Transverse colon (tissue), 3 donors: Measurements from ENCODE around the gene ZFYVE21.

Experiments
- CTCF ChIP-seq, 5 experiments: fragments of 200-600 bp in 3 of 5; fragments of 450-650 bp in 2 of 5; sonication (generic) in 3 of 5; IDR thresholded peaks; 1 replicate in 2 of 5; 2 replicates in 3 of 5; pipeline ENCODE4 v1.5.1; 2016 to 2017; ENCODE audit warnings: antibody characterized with exemption in 5 of 5, inconsistent platforms in 3 of 5, mild to moderate bottlenecking in 2 of 5, moderate library complexity in 1 of 5
- EP300 ChIP-seq: sonication (generic); formaldehyde crosslinking; IDR thresholded peaks from one replicate; pipeline ENCODE4 v1.6.1; 2017; ENCODE audit warnings: antibody characterized with exemption, low read depth
- POLR2A ChIP-seq: fragments of 450-650 bp; IDR thresholded peaks from one replicate; pipeline ENCODE4 v1.6.1; 2016; ENCODE audit warnings: antibody characterized with exemption, mild to moderate bottlenecking, moderate library complexity

- TF ChIP-seq CTCF (IDR thresholded peaks at IDR 0.05), result no peak
- TF ChIP-seq POLR2A, result no peak
- TF ChIP-seq EP300, result no peak
These were observed 38.2 kb downstream of the ZFYVE21 start for GRCh38 chr14:103753774-103754173.
